GM12878 (cell line): ENCODE data around the gene CES3. TPM values are rescaled to one million over a fixed set of nuclear protein-coding genes. Genes with fewer than 3 reads are reported as not detected.

ENCODE experiments used
- ATAC-seq: fragments of 200-7000 bp; cut with Tn5 transposase; 3 replicates; pipeline ENCODE4 v1.9.1; 2020; ENCODE audit warnings: mild to moderate bottlenecking, moderate library complexity
- BruUV-seq: library from RNA; stranded (reverse); fragments of 400-500 nt; replicated peaks from 2 replicates; lab custom pipeline; 2021; lab: Mats Ljungman, UMichigan
- CTCF ChIA-PET: fragments of 300-600 bp; sonication (Branson Sonifier 250); formaldehyde crosslinking; extraction: SDS; loops from one replicate; lab custom pipeline; 2021; ENCODE audit warnings: inconsistent platforms; lab: Yijun Ruan, JAX
- POLR2A ChIA-PET: fragments of 350-600 bp; formaldehyde crosslinking; extraction: SDS; loops from one replicate; lab custom pipeline; 2021; ENCODE audit warnings: inconsistent platforms; lab: Charles Lee
- RAD21 ChIA-PET: fragments of 300-600 bp; sonication (Branson Sonifier 250); formaldehyde crosslinking; loops from one replicate; lab custom pipeline; 2023; ENCODE audit warnings: antibody characterized with exemption; ENCODE audit not compliant: unreplicated experiment; lab: Charles Lee
- SMC1A ChIA-PET: fragments of 300-600 bp; sonication (Branson Sonifier 250); formaldehyde crosslinking; loops from one replicate; lab custom pipeline; 2023; ENCODE audit not compliant: unreplicated experiment, uncharacterized antibody; lab: Charles Lee
- DNase-seq: peaks from one replicate; pipeline ENCODE4 v3.0.0-alpha.2; 2011; ENCODE audit warnings: low read depth, low spot score
- FAIRE-seq: peaks from 3 replicates; lab custom pipeline; 2011; peaks lifted over from hg19 to GRCh38; lab: Jason Lieb, UNC
- H2AFZ ChIP-seq: 2 replicates; pipeline ENCODE4 v1.6.0; 2011; ENCODE audit warnings: low read depth, low read length, control low read depth; ENCODE audit not compliant: control insufficient read depth
- H3K27ac ChIP-seq: 2 replicates; pipeline ENCODE4 v1.5.1; 2011; ENCODE audit warnings: control low read depth; ENCODE audit not compliant: control insufficient read depth, insufficient read depth
- H3K27me3 ChIP-seq, 2 experiments: replicated peaks in 1 of 2; 2 replicates each; pipeline versions ENCODE4 v1.6.0 to v1.6.1; 2011; ENCODE audit warnings: low read length in 1 of 2; ENCODE audit not compliant: control insufficient read depth in 2 of 2, insufficient read depth in 2 of 2
- H3K36me3 ChIP-seq, 2 experiments: 2 replicates each; pipeline ENCODE4 v1.5.1; 2011; ENCODE audit warnings: low read length in 1 of 2; ENCODE audit not compliant: control insufficient read depth in 2 of 2, insufficient read depth in 2 of 2
- H3K4me1 ChIP-seq: 2 replicates; pipeline ENCODE4 v1.6.1; 2011; ENCODE audit warnings: mild to moderate bottlenecking, low read length, moderate library complexity, mixed read lengths; ENCODE audit not compliant: control insufficient read depth, insufficient read depth
- H3K4me2 ChIP-seq: 2 replicates; pipeline ENCODE4 v1.6.0; 2011; ENCODE audit warnings: control low read depth; ENCODE audit not compliant: control insufficient read depth, insufficient read depth
- H3K4me3 ChIP-seq: fragments of 200-600 bp; sonication (generic); 2 replicates; pipeline ENCODE4 v1.5.1; 2016
- H3K79me2 ChIP-seq: 2 replicates; pipeline ENCODE4 v1.6.0; 2011; ENCODE audit warnings: low read length; ENCODE audit not compliant: control insufficient read depth, insufficient read depth
- H3K9ac ChIP-seq: 2 replicates; pipeline ENCODE4 v1.8.0; 2011; ENCODE audit warnings: low read length, control low read depth, mixed read lengths; ENCODE audit not compliant: control insufficient read depth, insufficient read depth
- H3K9me3 ChIP-seq: replicated peaks from 3 replicates; pipeline ENCODE4 v1.5.1; 2011; ENCODE audit warnings: mild to moderate bottlenecking, low read length; ENCODE audit not compliant: control insufficient read depth, insufficient read depth
- H4K20me1 ChIP-seq: 2 replicates; pipeline ENCODE4 v1.6.0; 2011; ENCODE audit not compliant: control insufficient read depth, insufficient read depth
- CEBPB ChIP-seq, 2 experiments: fragments of 150-350 bp in 1 of 2; IDR thresholded peaks; 2 replicates each; pipeline ENCODE4 v1.6.1; 2012 to 2014; ENCODE audit warnings: low read depth in 2 of 2, low read length in 2 of 2, borderline replicate concordance in 1 of 2, inconsistent platforms in 1 of 2
- KAT2A ChIP-seq: conservative IDR thresholded peaks from 2 replicates; pipeline ENCODE4 v1.6.1; 2011; ENCODE audit warnings: low read depth, low read length; ENCODE audit not compliant: control insufficient read depth
- MEF2B ChIP-seq: fragments of 450-650 bp; IDR thresholded peaks from 2 replicates; pipeline ENCODE4 v1.6.1; 2018; ENCODE audit warnings: mild to moderate bottlenecking, moderate library complexity; ENCODE audit not compliant: partially characterized antibody, poor library complexity, severe bottlenecking
- RUNX3 ChIP-seq: IDR thresholded peaks from 2 replicates; pipeline ENCODE4 v1.6.1; 2012; ENCODE audit warnings: low read length, inconsistent platforms
- SMARCA5 ChIP-seq: fragments of 450-650 bp; IDR thresholded peaks from 2 replicates; pipeline ENCODE4 v1.6.1; 2017; ENCODE audit warnings: mild to moderate bottlenecking
- SREBF2 ChIP-seq: IDR thresholded peaks from 2 replicates; pipeline ENCODE4 v1.6.1; 2012; ENCODE audit warnings: mild to moderate bottlenecking, low read length
- TCF3 ChIP-seq: IDR thresholded peaks from 2 replicates; pipeline ENCODE4 v1.6.1; 2012; ENCODE audit warnings: low read depth, mild to moderate bottlenecking, low read length, borderline replicate concordance; ENCODE audit not compliant: insufficient read depth
- ZNF24 ChIP-seq: fragments of 450-650 bp; IDR thresholded peaks from 2 replicates; pipeline ENCODE4 v1.6.1; 2017; ENCODE audit warnings: antibody characterized with exemption, mild to moderate bottlenecking
- ZNF274 ChIP-seq: IDR thresholded peaks from one replicate; pipeline ENCODE4 v1.8.0; 2011; ENCODE audit not compliant: insufficient read length, insufficient read depth
- WGBS: methylation state at CpG from one replicate; pipeline ENCODE4 v1.1.6; 2016; ENCODE audit warnings: low lambda C conversion rate; ENCODE audit not compliant: insufficient replicate concordance, insufficient coverage; ENCODE audit errors: missing lambda C conversion rate; 5-methylcytosine and 5-hydroxymethylcytosine counted together
- in situ Hi-C: fragments of 300-500 bp; cut with MboI; formaldehyde crosslinking; loops from 9 replicates; pipeline ENCODE4 v1.14.3; 2018; ENCODE audit warnings: mixed read lengths
- intact Hi-C: fragments of 100-400 bp; cut with micrococcal nuclease; formaldehyde crosslinking; loops from one replicate; pipeline ENCODE4 v1.14.2; 2022; ENCODE audit not compliant: unreplicated experiment
- polyA plus RNA-seq, 11 experiments: library from polyadenylated mRNA; depleted of rRNA in 4 of 11; unstranded in 6 of 11; stranded (reverse) in 5 of 11; fragments of >200 nt; fragmentation: Nextera tagmentation in 4 of 11; fragmentation: Illumina TruSeq in 1 of 11; extraction: Ambion mirVana in 4 of 11; extraction: Trizol in 1 of 11; gene quantifications; 1 replicate in 1 of 11; 2 replicates in 10 of 11; pipeline versions ENCODE4 v1.2.1 to v1.2.3, GENCODE V29; 2011 to 2016; ENCODE audit warnings: inconsistent platforms in 2 of 11, missing spikeins in 2 of 11, low read depth in 1 of 11
- total RNA-seq, 4 experiments: library from RNA; depleted of rRNA in 3 of 4; stranded (reverse); fragments of >200 nt in 3 of 4; fragmentation: Illumina TruSeq in 1 of 4; extraction: Trizol in 1 of 4; gene quantifications; 2 replicates each; pipeline versions ENCODE4 v1.2.1 to v1.2.3, GENCODE V29; 2013 to 2021

Gene CES3
- total and polyA plus RNA-seq, 10 of the 15 experiments (the other 5 are each of a cell fraction or from before 2014, with no cell fraction given), result 0.09 to 3.1 (median 0.76) TPM

- Histone ChIP-seq H3K4me2 (no peak overlapping the region), H3K4me1 (no peaks in the 10 kb centered on the region), H3K27ac (no peak overlapping the region), H3K79me2 (no peaks in the 10 kb centered on the region), H2AFZ (no peak overlapping the region), H3K27me3 (peaks cover 0 to 3% of the 10 kb centered on the region in 2 experiments; a peak in 1 of 4 replicates)
- in situ Hi-C loops, result no loop called here
- BruUV-seq, result no TSS peak
- no peak for ATAC-seq
- RAD21 ChIA-PET, result interaction anchor here (0.8 to 1.1 kb wide), 2 partner anchors 10 to 23 kb away, joined by 3 to 4 read pairs; no protein-coding TSS in a partner anchor
- TF ChIP-seq CEBPB (IDR thresholded peaks at IDR 0.05; ENCODE audit: borderline replicate concordance in 1 of 2, low read depth in 2 of 2, low read length in 2 of 2), result no peak
- no peak for TF ChIP-seq TCF3
- no peak for TF ChIP-seq SREBF2
- TF ChIP-seq SMARCA5, result no peak
- TF ChIP-seq RUNX3, result no peak
- no peak for TF ChIP-seq ZNF24
- TF ChIP-seq KAT2A, result no peak
- no peak for TF ChIP-seq ZNF274
- TF ChIP-seq MEF2B, result no peak
- TF ChIP-seq, all 136 proteins: peak for 0
- Histone ChIP-seq H3K36me3 (no peaks in the 10 kb centered on the region), H3K9ac (no peak overlapping the region), H4K20me1 (no peaks in the 10 kb centered on the region), H3K9me3 (no peaks in the 10 kb centered on the region), H3K4me3 (no peak overlapping the region)
- SMC1A ChIA-PET, result interaction anchor here (1.7 kb wide), 1 partner anchor 20 kb away, joined by 3 read pairs; no protein-coding TSS in a partner anchor
- no peak for DNase-seq
- CTCF ChIA-PET, result interaction anchor here (1.0 to 1.6 kb wide), 3 partner anchors 11 to 31 kb away, joined by 3 to 5 read pairs (median 4); no protein-coding TSS in a partner anchor
- POLR2A ChIA-PET, result interaction anchor here (0.8 kb wide), 1 partner anchor 13 kb away, joined by 3 read pairs; no protein-coding TSS in a partner anchor
- intact Hi-C loops, result no loop called here
- 45% methylated on average over 5 of the region's 6 CpGs for WGBS
- FAIRE-seq, result no peak
Measured at GRCh38 chr16:66918355-66918754, 42.7 kb upstream of the CES3 start.
